GM06990 (cell line): Measurements from ENCODE around the gene AKAP17A.

Source experiments
- DNase-seq: peaks from one replicate; pipeline ENCODE4 v3.0.0-alpha.2; 2011; ENCODE audit not compliant: insufficient read length; ENCODE audit errors: extremely low read depth
- H3K27me3 ChIP-seq: replicated peaks from 2 replicates; pipeline ENCODE4 v1.6.0; 2011; ENCODE audit warnings: low read length; ENCODE audit not compliant: control insufficient read depth, insufficient read depth
- H3K36me3 ChIP-seq: 2 replicates; pipeline ENCODE4 v1.5.1; 2011; ENCODE audit warnings: low read length; ENCODE audit not compliant: control insufficient read depth, insufficient read depth
- H3K4me3 ChIP-seq: replicated peaks from 2 replicates; pipeline ENCODE4 v1.5.1; 2011; ENCODE audit warnings: low read depth, mild to moderate bottlenecking, control low read depth, low read length
- TF ChIP-seq, protein P1 (sequence below): IDR thresholded peaks from 2 replicates; pipeline ENCODE4 v1.5.1; 2011; ENCODE audit warnings: low read length, control low read depth, mild to moderate bottlenecking, inconsistent platforms; ENCODE audit not compliant: insufficient read depth, poor library complexity, severe bottlenecking

Gene AKAP17A

DNA sequence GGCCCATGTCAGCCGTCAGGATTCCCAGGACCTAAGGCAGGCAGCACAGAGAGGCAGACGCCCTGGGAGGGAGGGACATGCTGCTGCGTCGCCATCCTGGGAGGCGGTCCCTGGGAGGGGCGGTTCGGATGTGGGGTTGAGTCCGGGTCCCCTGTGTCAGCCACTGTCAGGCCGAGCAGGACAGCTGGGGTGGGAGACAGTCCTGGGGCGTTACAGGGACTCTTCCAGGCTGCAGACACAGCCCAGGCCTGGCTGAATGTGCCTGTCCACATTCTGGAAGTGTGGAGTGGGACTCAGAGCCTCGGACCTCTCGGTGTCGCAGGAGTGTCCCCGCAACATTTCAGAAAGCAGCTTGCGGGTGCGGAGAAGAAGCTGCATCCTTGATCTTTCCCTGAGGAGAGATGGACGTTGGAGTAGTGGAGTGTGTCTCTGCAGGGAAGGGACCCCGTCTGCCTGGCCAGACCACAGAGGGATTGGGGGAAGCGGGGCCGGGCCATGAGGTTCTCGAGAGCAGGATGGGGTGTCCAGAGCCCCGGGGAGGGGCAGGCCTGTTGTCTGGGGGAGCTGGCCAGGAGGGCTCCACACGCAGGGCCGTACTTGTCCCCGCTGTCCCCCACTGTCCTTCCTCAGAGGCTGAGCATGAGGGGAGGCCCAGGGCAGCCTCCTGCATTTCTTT lies 6.1 kb downstream of the AKAP17A start:
- Histone ChIP-seq H3K36me3 (peaks cover 67% of the 10 kb centered on the region), H3K27me3 (no peaks in the 10 kb centered on the region), H3K4me3 (no peak overlapping the region)
- DNase-seq = no peak
- TF ChIP-seq, protein P1, sequence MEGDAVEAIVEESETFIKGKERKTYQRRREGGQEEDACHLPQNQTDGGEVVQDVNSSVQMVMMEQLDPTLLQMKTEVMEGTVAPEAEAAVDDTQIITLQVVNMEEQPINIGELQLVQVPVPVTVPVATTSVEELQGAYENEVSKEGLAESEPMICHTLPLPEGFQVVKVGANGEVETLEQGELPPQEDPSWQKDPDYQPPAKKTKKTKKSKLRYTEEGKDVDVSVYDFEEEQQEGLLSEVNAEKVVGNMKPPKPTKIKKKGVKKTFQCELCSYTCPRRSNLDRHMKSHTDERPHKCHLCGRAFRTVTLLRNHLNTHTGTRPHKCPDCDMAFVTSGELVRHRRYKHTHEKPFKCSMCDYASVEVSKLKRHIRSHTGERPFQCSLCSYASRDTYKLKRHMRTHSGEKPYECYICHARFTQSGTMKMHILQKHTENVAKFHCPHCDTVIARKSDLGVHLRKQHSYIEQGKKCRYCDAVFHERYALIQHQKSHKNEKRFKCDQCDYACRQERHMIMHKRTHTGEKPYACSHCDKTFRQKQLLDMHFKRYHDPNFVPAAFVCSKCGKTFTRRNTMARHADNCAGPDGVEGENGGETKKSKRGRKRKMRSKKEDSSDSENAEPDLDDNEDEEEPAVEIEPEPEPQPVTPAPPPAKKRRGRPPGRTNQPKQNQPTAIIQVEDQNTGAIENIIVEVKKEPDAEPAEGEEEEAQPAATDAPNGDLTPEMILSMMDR = no peak

- no peak overlapping the region for H3K4me3 ChIP-seq
- TF ChIP-seq, protein P1 = peak; percentile 14
- H3K27me3 ChIP-seq = no peaks in the 10 kb centered on the region
- peaks cover 69% of the 10 kb centered on the region for H3K36me3 ChIP-seq
- no peak for DNase-seq
Observed at GRCh38 chrX:1598021-1598875, 6.8 kb downstream of the AKAP17A start.

- Histone ChIP-seq H3K27me3 (no peaks in the 10 kb centered on the region), H3K36me3 (peaks cover 63% of the 10 kb centered on the region), H3K4me3 (no peak overlapping the region)
- DNase-seq = no peak
- TF ChIP-seq, protein P1 = no peak
Observed at GRCh38 chrX:1598876-1599790, 7.7 kb downstream of the AKAP17A start.

DNA sequence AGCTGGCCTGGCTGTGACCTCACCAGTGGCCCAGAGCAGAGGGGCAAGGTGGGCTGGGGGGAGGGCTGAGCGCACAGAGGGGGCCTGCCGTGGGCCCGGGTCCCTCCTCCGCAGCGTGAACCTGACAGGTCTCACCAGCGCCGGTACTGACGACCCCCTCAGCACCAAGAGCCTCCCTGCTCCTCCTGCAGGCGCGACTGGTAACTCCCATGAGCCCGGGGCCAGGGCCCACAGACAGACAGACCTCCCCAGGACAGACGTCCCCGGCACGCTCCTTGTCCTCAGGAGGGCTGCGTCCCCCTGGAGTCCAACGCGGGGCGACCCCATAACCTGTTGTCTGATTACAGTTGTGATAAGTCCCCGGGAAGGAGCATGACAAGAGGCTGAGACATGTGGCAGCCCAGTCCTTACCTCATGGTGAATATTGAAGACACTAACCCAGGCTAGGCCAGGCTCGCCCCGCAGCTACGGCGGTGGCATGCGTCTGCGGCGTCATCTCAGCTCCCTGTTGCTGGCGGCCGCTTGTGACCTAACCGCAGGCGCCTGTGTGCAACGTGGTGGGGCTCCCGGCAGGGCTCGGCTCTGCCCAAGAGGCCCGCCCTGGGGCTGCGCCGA lies 8.5 kb downstream of the AKAP17A start:
- H3K36me3 ChIP-seq = peaks cover 59% of the 10 kb centered on the region
- TF ChIP-seq, protein P1 = no peak
- no peaks in the 10 kb centered on the region for H3K27me3 ChIP-seq
- H3K4me3 ChIP-seq = no peak overlapping the region
- no peak for DNase-seq

DNA sequence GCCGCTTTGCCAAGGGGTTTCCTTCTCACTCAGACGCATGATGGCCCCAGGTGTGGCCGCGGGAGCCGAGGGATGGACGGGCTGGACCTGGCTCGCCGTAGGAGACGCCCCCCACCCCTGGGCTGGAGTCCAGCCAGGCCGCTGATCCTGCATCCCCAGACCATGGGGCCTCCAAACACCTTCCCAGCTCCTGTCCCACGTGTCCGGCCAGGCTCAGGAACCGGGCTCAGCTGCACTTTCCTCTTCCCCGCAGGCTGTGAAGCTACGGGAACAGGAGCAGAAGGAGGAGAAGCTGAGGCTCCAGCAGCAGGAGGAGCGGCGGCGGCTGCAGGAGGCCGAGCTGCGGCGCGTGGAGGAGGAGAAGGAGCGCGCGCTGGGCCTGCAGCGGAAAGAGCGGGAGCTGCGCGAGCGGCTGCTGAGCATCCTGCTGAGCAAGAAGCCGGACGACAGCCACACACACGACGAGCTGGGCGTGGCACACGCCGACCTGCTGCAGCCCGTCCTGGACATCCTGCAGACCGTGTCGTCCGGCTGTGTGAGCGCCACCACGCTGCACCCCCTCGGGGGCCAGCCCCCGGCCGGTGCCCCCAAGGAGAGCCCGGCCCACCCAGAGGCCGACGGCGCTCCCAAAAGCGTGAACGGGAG lies 9.1 kb downstream of the AKAP17A start:
- peaks cover 53% of the 10 kb centered on the region for H3K36me3 ChIP-seq

More for the DNA sequence above, 9.1 kb downstream of the AKAP17A start:
- DNase-seq = no peak
- H3K4me3 ChIP-seq = no peak overlapping the region
- TF ChIP-seq, protein P1 = no peak
- no peaks in the 10 kb centered on the region for H3K27me3 ChIP-seq
